Activated CD8-positive, alpha-beta memory T cell treated with anti-CD3 and anti-CD28 coated beads for 24 hours (primary cell): ENCODE data around the gene TBC1D2B.

ENCODE experiments used
- DNase-seq: peaks from one replicate; pipeline ENCODE4 v3.0.0-alpha.2; 2020

The TBC1D2B gene

DNA sequence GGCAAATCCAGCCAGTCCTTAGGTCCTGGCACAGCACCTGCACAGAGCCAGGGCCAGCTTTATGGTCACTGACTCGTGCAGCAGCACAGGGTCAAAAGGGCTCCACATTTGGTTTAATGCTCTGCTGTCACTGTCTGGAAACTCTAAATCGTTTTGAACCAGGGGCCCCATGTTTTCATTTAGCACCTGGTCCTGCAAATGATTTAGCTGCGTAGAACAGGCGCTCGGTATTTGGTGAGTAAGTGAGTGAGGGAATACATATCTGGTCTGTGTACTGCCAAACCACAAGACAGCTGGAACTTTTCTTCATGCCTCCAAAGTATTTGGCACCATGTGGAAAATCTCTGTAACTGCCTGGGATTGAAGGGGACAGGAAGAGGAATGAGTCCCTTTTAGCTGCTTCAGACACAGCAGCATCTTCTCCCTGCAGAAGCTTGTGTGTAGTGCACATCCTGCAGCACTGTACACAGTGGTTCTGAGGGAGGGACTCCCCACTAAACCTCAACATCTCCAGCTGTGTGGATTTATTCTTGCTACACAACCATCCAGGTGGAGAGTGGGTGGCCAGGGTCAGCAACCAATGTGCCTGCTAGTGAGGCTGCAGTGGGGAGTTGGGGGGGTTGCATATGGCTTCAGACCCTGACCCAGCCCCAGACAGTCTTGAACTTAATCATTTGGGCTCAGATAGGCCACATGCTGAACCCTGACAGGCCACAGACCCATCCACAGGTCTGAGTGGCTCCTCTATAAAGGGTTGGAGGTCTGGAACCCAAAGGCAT is 15.9 kb upstream of the TBC1D2B start:
- DNase-seq = no peak

DNA sequence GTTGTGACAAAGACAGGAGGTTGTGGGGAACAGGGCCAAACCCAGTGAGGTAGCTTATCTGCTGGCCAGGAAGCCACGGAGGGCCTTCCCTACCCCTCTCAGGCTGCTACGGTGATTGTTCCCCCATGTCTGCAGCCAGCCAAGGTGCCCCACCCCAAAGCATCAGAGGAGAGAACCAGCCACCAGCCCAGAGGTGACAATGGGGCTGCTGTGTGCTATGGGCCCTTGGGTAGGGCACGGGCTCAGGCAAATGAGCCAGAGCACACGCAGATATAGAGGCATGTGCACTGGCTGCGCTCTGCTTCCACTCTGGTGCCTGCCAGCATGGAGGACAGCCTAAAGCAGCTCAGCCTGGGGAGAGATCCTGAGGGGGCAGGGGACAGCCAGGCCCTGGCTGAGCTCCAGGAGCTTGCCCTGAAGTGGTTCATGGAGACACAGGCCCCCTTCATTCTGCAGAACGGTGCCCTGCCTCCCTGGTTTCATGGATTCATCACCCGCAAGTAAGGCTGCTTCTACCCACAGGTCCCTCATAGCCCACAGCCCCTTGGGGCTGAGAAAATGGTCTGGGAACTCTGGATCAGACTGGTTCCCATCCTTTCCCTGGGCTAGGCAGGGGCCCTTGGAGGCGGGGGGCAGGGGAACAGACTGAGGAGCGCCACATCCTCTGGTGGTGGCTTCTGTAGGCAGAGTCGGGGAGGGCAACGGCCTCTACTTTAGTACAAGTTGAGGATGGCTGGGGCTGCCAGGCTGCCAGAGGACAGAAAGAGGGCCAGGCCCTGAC is 14.9 kb upstream of the TBC1D2B start, which contains the start of gene SH2D7:
Gene SH2D7, plus strand, starts transcription at position 301 of the 781 bp plus-strand sequence. Its CDS starts 24 bp downstream, at position 325.
- DNase-seq = no peak

DNA sequence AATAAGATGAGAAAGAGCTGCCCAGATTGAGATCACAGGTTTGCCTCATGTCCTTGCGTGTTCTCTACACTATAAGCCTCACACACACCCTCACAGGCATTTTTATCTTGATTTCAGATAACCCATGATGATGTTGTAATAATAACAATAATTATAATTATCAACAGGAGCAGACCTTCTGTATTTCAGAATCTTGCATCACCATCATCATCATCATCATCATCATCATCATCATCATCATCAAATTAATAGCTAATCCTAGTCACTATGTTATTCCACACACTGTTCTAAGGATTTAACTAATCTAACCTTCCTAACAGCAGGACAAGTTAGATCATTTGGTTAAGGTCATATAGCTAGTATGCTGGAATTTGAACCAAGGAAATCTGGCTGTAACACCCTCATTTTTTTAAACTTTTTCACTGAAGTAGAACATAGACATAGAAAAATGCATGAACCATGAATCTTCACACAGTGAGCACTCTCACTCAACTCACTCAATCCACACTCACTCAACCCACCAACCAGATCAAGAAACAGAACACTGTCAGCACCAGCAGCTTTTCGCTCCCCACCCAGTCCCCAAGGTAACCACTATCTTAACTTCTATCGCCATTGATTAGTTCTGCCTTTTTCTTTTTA is 13.0 kb upstream of the TBC1D2B start:
- DNase-seq = no peak

DNA sequence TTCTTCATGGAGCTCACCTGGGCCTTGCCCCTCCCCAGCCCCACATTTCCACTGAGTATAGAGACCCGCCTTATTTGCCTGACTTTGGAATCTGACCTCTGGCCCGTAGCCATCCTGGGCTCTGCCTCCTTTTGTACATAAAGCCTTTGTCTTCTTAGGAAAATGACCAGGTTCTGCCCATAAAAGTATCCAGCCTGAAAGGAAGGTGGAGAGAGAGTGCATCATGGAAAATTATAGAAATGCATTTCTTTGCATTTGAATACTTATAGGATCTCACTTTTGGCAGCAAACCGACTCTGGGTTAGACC is 11.2 kb upstream of the TBC1D2B start:
- no peak for DNase-seq

GRCh38 chr15:78087951-78088772 is 10.7 kb upstream of the TBC1D2B start:
- no peak for DNase-seq

- no peak for DNase-seq
Measured at GRCh38 chr15:78085928-78086327, 8.4 kb upstream of the TBC1D2B start.

- no peak for DNase-seq
Measured at GRCh38 chr15:78084449-78084750, 6.9 kb upstream of the TBC1D2B start.

DNA sequence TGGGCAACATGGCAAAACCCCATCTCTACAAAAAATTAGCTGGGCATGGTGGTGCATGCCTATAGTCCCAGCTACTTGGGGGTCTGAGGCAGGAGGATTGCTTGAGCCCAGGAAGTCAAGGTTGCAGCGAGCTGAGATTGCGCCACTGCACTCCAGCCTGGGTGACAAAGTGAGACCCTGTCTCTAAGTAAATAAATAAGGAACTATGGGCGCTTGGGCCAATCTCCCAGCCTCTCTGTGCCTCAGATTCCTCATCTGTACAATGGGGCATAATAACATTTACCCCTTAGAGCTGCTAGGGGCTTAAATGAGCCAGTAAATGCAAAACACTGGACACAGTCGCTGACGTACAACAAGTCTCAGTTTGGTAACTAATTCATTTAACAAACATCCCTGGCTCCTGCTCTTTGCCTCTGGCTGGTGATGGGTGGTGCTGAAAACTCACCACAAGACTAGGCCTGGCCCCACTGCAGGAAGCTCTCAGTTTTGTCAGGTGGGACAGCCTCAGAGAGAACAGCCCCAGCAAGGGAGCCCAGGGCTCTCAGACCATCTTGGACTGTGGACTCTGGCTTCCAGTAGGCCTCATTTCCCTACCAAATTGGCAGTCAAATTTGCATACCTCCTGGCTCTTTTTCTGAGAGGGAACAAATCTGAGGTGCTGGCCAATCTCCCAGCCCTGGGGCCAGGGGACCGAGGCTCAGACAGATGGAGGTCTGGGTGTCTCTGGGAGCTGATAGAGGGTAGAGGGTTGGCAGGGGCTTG is 6.4 kb upstream of the TBC1D2B start:
- no peak for DNase-seq

DNA sequence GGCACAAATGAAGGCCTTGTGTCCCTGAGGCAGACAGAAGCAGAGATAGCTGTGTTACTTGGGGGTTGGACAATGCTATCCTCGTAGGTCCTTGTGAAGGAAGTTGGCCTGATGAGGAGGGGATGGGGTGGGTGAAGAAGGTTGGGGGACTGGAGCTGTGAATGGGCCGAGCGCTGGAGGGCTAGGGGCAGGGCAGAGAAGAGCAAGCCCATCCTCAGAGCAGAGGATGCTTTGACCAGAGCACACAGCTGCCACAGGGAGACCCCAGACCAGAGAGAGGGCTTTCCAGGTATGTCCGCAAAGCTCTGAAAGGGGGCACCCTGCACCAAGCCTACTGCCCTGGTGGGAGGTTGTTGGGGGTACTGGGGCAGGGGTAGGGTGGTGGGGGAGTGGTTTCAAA is 5.7 kb upstream of the TBC1D2B start:
- DNase-seq = no peak

DNA sequence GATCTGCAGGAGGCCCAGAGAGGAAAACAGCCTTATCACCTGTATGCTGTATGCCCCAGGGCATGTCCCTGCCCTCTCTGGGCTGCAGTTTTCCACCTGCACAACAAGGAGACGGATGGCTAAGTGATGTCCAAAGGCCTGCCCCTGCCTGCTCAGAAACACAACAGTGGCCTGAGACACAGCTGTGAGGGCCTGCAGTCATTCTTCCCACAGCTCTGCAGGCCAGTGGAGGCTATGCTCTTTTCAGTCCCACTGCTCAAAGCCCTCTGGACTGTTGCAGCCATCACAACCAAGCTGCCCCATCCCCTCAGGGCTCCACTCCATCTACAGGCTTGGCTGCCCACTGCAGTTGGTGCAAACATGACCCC is 5.2 kb upstream of the TBC1D2B start:
- DNase-seq = no peak

DNA sequence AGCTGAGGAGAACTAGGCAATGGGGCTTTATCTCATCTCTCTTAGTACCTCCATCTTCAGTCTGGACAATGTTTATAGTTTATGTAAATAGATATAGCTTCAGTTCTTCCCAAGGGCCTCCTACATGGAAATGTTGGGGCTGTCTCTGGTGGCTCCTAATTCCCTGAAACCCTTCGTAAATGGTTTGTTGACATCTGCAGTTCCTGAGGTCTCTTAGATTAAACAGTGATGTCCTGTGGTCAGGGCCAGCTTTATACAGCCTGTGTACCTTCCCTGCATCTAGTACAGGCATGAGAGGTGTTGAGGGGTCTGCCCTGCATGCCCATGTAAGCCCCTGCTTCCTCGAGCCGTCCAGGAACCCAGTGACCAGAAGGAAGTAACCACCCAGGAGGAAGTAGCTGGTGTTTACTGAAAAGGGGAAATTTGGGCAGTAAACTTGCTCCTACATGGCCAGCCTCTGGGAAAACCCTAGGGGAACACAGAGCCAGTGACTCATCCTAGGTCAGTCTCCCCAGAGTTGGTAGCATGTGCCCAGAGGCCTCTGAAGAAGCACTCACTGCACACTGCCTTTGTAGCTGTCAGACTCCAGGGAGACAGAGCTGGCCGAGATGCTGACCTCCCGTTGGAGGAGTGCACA is 4.7 kb upstream of the TBC1D2B start:
- no peak for DNase-seq

DNA sequence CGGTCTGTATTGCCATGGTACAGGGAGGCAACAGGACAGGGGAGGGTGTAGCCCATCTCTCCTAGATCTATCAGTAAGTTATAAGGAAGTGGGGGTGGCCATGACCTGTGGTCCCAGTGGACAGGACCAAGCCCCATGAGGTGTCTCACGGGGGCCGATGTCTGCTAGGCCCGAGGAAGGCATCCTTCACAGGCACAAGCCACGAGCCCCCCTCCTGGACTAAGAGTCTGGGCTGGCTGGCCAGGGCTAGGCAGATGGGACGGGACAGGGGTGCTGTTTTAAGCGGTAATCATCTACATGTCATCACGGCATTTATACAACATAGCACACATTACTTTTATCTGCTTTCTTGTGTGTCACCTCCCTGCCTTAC is 2.6 kb upstream of the TBC1D2B start:
- DNase-seq = no peak

- DNase-seq = no peak
Measured at GRCh38 chr15:78079298-78080087, 2.0 kb upstream of the TBC1D2B start.

- DNase-seq = no peak
Measured at GRCh38 chr15:78077871-78078210, 330 bp upstream of the TBC1D2B start.

DNA sequence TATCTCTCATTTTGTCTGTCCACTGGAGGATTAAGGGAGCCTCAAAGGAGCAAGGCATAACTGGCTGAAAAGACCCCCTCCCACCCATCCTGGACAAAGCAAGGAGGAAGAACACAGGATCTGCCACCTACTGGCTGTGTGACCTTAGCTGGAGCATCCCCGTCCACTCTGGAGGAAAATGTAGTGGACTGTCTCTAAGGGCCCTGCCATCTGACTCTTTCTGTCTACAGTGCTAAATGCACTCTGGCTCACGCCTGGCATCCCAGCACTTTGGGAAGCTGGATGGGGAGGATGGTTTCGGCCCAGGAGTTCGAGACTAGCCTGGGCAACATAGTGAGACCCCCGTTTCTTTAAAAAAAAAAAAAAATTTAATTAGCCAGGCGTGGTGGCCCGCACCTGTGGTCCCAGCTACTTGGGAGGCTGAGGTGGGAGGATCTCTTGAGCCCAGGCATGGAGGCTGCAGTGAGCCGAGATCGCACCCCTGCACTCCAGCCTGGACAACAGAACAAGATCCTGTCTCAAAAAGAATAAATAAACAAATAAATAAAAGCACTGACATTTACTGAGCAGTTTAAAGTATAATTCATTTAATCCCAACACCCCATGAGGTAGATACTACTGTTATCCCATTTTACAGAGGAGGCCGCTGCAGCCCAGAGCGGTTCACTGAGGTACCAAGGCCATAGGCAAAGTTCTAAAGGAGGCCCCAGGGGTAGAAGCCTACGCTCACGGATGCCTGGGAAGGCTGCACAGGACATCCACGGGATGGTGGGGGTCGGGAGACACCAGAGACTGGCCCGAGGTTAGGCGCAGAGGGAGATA is 1.1 kb downstream of the TBC1D2B start:
- no peak for DNase-seq

- DNase-seq = no peak
Measured at GRCh38 chr15:78075490-78076230, 1.9 kb downstream of the TBC1D2B start.

DNA sequence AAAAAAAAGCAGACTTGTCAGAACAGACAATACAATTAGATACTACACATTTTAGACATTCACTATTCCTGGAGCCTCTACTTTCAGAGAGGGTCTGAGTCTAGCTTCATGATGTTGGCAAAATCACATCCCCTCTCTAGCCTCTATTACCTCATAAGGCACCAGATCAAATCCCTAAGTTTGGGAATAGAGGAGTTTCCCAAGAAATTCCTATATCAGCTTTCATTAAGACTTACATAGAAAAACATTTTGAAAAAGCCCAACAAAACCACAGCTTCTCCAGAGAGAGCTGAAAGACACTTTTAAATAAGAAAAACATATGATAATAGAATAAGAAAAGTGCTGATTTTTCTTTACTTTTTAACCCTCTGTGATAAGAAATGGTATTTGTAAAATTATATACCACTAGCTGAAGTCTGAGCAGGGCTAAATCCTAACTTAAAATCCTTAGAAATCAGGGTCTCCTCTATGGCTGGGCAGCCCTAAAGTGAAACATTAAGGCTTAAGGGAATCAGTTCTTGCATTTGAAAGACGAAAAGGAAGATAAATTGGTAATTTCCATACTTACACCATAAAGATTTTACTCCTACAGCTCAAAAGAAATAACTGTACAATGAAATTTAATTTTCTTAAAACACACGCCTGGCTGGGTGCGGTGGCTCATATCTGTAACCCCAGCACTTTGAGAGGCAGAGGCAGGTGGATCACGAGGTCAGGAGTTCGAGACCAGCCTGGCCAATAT is 4.3 kb downstream of the TBC1D2B start:
- DNase-seq = no peak

GRCh38 chr15:78072080-78072892 is 5.2 kb downstream of the TBC1D2B start:
- DNase-seq = no peak
